Kidney (tissue), 14 donors: ENCODE results near the gene MAP1LC3C. TPM values are rescaled to one million over a fixed set of nuclear protein-coding genes. Genes with fewer than 3 reads are reported as not detected.

ENCODE experiments used
- DNase-seq, 5 donors: peaks; one replicate each; pipeline ENCODE4 v3.0.0-alpha.2; 2013 to 2020
- FAIRE-seq: peaks from 2 replicates; lab custom pipeline; 2012; peaks lifted over from hg19 to GRCh38; lab: Jason Lieb, UNC
- H3K27ac ChIP-seq, 2 donors: one replicate each; pipeline ENCODE4 v1.7.0; 2013; ENCODE audit warnings: low read depth in 2 of 2, low read length in 2 of 2, inconsistent platforms in 1 of 2
- H3K27me3 ChIP-seq: one replicate; pipeline ENCODE4 v1.7.1; 2013; ENCODE audit warnings: low read length, inconsistent platforms; ENCODE audit not compliant: control insufficient read depth, insufficient read depth
- H3K36me3 ChIP-seq, 3 donors: one replicate each; pipeline versions ENCODE4 v1.7.0 to v1.7.1; 2013; ENCODE audit warnings: low read length in 3 of 3, control low read depth in 1 of 3, inconsistent platforms in 1 of 3; ENCODE audit not compliant: insufficient read depth in 3 of 3, control insufficient read depth in 2 of 3
- H3K4me1 ChIP-seq, 3 donors: one replicate each; pipeline versions ENCODE4 v1.7.0 to v1.7.1; 2013; ENCODE audit warnings: low read length in 3 of 3, inconsistent platforms in 1 of 3, low read depth in 1 of 3; ENCODE audit not compliant: control insufficient read depth in 2 of 3, insufficient read depth in 2 of 3
- H3K4me3 ChIP-seq, 3 donors: one replicate each; pipeline versions ENCODE4 v1.7.0 to v1.8.1; 2013; ENCODE audit warnings: low read length in 3 of 3, control low read depth in 1 of 3, inconsistent platforms in 1 of 3
- H3K9ac ChIP-seq, 3 donors: one replicate each; pipeline versions ENCODE4 v1.7.0 to v1.7.1; 2013; ENCODE audit warnings: low read length in 3 of 3, control low read depth in 1 of 3, inconsistent platforms in 1 of 3
- H3K9me3 ChIP-seq, 3 donors: one replicate each; pipeline versions ENCODE4 v1.7.0 to v1.7.1; 2013; ENCODE audit warnings: low read length in 3 of 3, control low read depth in 1 of 3, inconsistent platforms in 1 of 3; ENCODE audit not compliant: control insufficient read depth in 2 of 3, insufficient read depth in 1 of 3
- intact Hi-C: fragments of 100-400 bp; cut with DNase I; formaldehyde crosslinking; loops from one replicate; pipeline ENCODE4 v1.11.1; 2022
- polyA plus RNA-seq: library from polyadenylated mRNA; stranded (reverse); fragments of 350-450 nt; fragmentation: Illumina TruSeq; extraction: RNeasy Lipid Tissue Mini Kit (QIAGEN cat#74804); gene quantifications from one replicate; pipeline ENCODE4 v1.2.3, GENCODE V29; 2014; ENCODE audit warnings: low read depth, low replicate concordance; ENCODE audit not compliant: insufficient read depth
- total RNA-seq: library from RNA; stranded (reverse); fragmentation: NEBNext Ultra II Directional; extraction: Animal tissue kit (Norgen Biotek cat#: 25700); gene quantifications from one replicate; pipeline ENCODE4 v1.2.1, GENCODE V29; 2021
- TF ChIP-seq, protein P1 (sequence below): IDR thresholded peaks from 3 replicates; pipeline ENCODE4 v1.5.1; 2012; ENCODE audit warnings: mild to moderate bottlenecking, moderate library complexity, borderline replicate concordance; ENCODE audit not compliant: insufficient read depth; ENCODE audit errors: extremely low read depth
- donor health status: control.
- donor health status: control.
- donor health status: control.
- donor health status: control.
- donor health status: control.
- donor health status: DM: yes; HTN: yes; CAD: no.
- donor health status: Normal renal cell carcinoma (clear cell type).

MAP1LC3C gene
- total and polyA plus RNA-seq, 2 donors from 2014 or later, result 5.1 TPM; not detected in 1

- Histone ChIP-seq H3K4me3 (no peak overlapping the region), H3K9me3 (no peaks in the 10 kb centered on the region), H3K4me1 (no peaks in the 10 kb centered on the region), H3K27ac (no peak overlapping the region), H3K27me3 (no peaks in the 10 kb centered on the region), H3K9ac (no peak overlapping the region), H3K36me3 (no peaks in the 10 kb centered on the region)
- TF ChIP-seq, protein P1, sequence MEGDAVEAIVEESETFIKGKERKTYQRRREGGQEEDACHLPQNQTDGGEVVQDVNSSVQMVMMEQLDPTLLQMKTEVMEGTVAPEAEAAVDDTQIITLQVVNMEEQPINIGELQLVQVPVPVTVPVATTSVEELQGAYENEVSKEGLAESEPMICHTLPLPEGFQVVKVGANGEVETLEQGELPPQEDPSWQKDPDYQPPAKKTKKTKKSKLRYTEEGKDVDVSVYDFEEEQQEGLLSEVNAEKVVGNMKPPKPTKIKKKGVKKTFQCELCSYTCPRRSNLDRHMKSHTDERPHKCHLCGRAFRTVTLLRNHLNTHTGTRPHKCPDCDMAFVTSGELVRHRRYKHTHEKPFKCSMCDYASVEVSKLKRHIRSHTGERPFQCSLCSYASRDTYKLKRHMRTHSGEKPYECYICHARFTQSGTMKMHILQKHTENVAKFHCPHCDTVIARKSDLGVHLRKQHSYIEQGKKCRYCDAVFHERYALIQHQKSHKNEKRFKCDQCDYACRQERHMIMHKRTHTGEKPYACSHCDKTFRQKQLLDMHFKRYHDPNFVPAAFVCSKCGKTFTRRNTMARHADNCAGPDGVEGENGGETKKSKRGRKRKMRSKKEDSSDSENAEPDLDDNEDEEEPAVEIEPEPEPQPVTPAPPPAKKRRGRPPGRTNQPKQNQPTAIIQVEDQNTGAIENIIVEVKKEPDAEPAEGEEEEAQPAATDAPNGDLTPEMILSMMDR, result no peak
- intact Hi-C loops, result no loop called here
- DNase-seq (peak in 2 of 5 donors; percentile 53 to 65), FAIRE-seq (no peak)
Observed at GRCh38 chr1:242033447-242033846, 34.5 kb upstream of the MAP1LC3C start.

DNA sequence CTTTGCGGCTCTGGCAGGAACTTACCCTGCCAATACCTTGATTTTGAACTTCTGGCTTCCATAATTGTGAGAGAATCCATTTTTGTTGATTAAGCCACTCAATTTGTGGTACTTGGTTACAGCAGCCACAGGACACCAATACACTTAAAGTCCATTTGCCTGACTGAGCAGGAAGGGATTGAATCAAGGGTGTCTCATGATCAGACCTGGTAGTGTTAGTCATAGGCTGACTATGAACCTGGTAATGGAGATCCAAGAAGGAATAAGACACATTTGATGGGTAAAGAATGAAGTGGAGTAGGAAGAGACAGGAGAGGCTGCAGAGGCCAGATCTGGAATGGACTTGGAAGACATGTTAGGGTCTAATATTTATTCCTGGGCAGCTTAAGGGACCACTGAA lies 31.2 kb upstream of the MAP1LC3C start:
- no peak overlapping the region for H3K9ac ChIP-seq
- DNase-seq (no peak), FAIRE-seq (no peak)
- intact Hi-C loops, result no loop called here
- no peaks in the 10 kb centered on the region for H3K27me3 ChIP-seq
- H3K9me3 ChIP-seq, result no peaks in the 10 kb centered on the region
- no peak overlapping the region for H3K4me3 ChIP-seq
- TF ChIP-seq, protein P1, result no peak
- H3K36me3 ChIP-seq, result no peaks in the 10 kb centered on the region
- H3K4me1 ChIP-seq, result no peaks in the 10 kb centered on the region
- no peak overlapping the region for H3K27ac ChIP-seq

DNA sequence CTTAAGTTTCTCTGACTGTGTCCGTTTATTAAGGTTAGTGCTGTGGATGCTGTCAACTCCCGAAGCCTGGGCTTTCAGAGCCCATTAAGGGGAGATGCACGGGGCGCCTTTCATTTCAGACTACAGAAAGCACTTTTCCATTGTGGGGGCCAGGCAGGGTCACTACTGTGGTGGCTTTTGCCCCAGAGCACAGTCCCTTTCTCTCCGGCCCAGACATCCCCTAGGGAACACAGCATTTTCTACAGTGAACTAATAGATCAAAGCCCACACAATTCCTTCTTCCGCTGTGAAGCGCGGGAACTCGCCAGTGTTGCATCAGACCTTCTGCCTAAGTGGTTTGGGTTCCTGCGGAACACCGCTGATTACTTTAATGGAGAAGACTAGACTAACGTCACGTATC lies 26.8 kb upstream of the MAP1LC3C start:
- no peak for FAIRE-seq
- no peak for DNase-seq
- no peak overlapping the region for H3K9ac ChIP-seq
- TF ChIP-seq, protein P1, result no peak
- no peaks in the 10 kb centered on the region for H3K4me1 ChIP-seq
- intact Hi-C loops, result no loop called here
- no peaks in the 10 kb centered on the region for H3K9me3 ChIP-seq
- H3K27me3 ChIP-seq, result no peaks in the 10 kb centered on the region
- no peak overlapping the region for H3K27ac ChIP-seq
- no peaks in the 10 kb centered on the region for H3K36me3 ChIP-seq
- no peak overlapping the region for H3K4me3 ChIP-seq

DNA sequence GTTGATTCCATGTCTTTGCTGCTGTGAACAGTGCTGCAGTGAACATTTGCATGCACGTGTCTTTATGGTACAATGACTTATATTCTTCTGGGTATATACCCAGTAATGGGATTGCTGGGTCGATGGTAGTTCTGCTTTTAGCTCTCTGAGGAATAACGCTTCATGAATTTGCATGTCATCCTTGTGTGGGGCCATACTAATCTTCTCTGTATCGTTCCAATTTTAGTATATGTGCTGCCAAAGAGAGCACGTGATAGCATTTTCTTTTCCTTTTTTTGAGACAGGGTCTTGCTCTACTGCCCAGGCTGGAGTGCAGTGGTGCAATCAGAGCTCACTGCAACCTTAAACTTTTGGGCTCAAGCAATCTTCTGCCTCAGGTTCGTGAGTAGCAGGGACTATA lies 24.9 kb upstream of the MAP1LC3C start:
- DNase-seq (no peak), FAIRE-seq (no peak)
- TF ChIP-seq, protein P1, result no peak
- H3K9ac ChIP-seq, result no peak overlapping the region
- H3K4me1 ChIP-seq, result no peaks in the 10 kb centered on the region
- no peaks in the 10 kb centered on the region for H3K9me3 ChIP-seq
- intact Hi-C loops, result no loop called here
- H3K4me3 ChIP-seq, result no peak overlapping the region
- no peak overlapping the region for H3K27ac ChIP-seq
- H3K27me3 ChIP-seq, result no peaks in the 10 kb centered on the region
- H3K36me3 ChIP-seq, result no peaks in the 10 kb centered on the region
